CD8-positive, alpha-beta memory T cell (primary cell): Measurements from ENCODE around the gene KRTAP10-5. TPM values are rescaled to one million over a fixed set of nuclear protein-coding genes. Genes with fewer than 3 reads are reported as not detected.
"Not testable (repeated sequence)": the region's sequence is repeated elsewhere in the genome, so short reads cannot be mapped to it uniquely, and the experiment has no call there.

Experiments used
- CTCF ChIA-PET: fragments of 350-600 bp; sonication (Branson Sonifier 250); formaldehyde crosslinking; loops from one replicate; lab custom pipeline; 2021; ENCODE audit warnings: antibody characterized with exemption; lab: Charles Lee
- POLR2A ChIA-PET: fragments of 350-600 bp; sonication (Branson Sonifier 250); formaldehyde crosslinking; loops from one replicate; lab custom pipeline; 2021; ENCODE audit warnings: antibody characterized with exemption; lab: Charles Lee
- DNase-seq, 5 donors: peaks; one replicate each; pipeline versions ENCODE4 v3.0.0 to v3.0.0-alpha.2; 2020 to 2022; ENCODE audit warnings: mixed read lengths in 1 of 5
- H3K27ac ChIP-seq: one replicate; pipeline ENCODE4 v1.7.0; 2013; ENCODE audit warnings: low read depth, mild to moderate bottlenecking, low read length, moderate library complexity
- H3K27me3 ChIP-seq: 2 replicates; pipeline ENCODE4 v1.7.0; 2013; ENCODE audit warnings: low read length, mild to moderate bottlenecking; ENCODE audit not compliant: insufficient read depth, poor library complexity, severe bottlenecking
- H3K36me3 ChIP-seq: 2 replicates; pipeline ENCODE4 v1.7.0; 2013; ENCODE audit warnings: mild to moderate bottlenecking, low read length, moderate library complexity; ENCODE audit not compliant: insufficient read depth
- H3K4me1 ChIP-seq: 2 replicates; pipeline ENCODE4 v1.7.0; 2013; ENCODE audit warnings: mild to moderate bottlenecking, low read length, moderate library complexity; ENCODE audit not compliant: insufficient read depth
- H3K4me3 ChIP-seq: 2 replicates; pipeline ENCODE4 v1.7.0; 2013; ENCODE audit warnings: mild to moderate bottlenecking, low read length
- H3K9me3 ChIP-seq: 2 replicates; pipeline ENCODE4 v1.7.0; 2013; ENCODE audit warnings: mild to moderate bottlenecking, low read length
- H3K27ac Mint-ChIP-seq, 8 donors: one replicate each; pipeline ENCODE4 v1.8.0; 2020 to 2021; ENCODE audit warnings: mixed read lengths in 8 of 8, mild to moderate bottlenecking in 6 of 8, inconsistent platforms in 3 of 8, moderate library complexity in 3 of 8
- H3K27me3 Mint-ChIP-seq, 2 donors: one replicate each; pipeline ENCODE4 v1.8.0; 2020 to 2021; ENCODE audit warnings: mixed read lengths in 2 of 2, mild to moderate bottlenecking in 1 of 2, moderate library complexity in 1 of 2
- H3K36me3 Mint-ChIP-seq, 3 donors: one replicate each; pipeline ENCODE4 v1.8.0; 2020 to 2021; ENCODE audit warnings: mixed read lengths in 3 of 3, inconsistent platforms in 1 of 3, mild to moderate bottlenecking in 1 of 3
- H3K4me1 Mint-ChIP-seq, 3 donors: one replicate each; pipeline ENCODE4 v1.8.0; 2020 to 2021; ENCODE audit warnings: mixed read lengths in 3 of 3, inconsistent platforms in 1 of 3, mild to moderate bottlenecking in 1 of 3
- H3K4me3 Mint-ChIP-seq, 7 donors: one replicate each; pipeline ENCODE4 v1.8.0; 2020 to 2021; ENCODE audit warnings: mixed read lengths in 7 of 7, mild to moderate bottlenecking in 6 of 7, moderate library complexity in 4 of 7, inconsistent platforms in 2 of 7
- H3K9me3 Mint-ChIP-seq, 5 donors: one replicate each; pipeline ENCODE4 v1.8.0; 2020 to 2022; ENCODE audit warnings: mixed read lengths in 5 of 5, mild to moderate bottlenecking in 3 of 5, moderate library complexity in 2 of 5, inconsistent platforms in 1 of 5
- polyA plus RNA-seq: library from polyadenylated mRNA; unstranded; fragments of 300-500 nt; fragmentation: Illumina TruSeq; gene quantifications from one replicate; pipeline ENCODE4 v1.2.3, GENCODE V29; 2021
- total RNA-seq, 2 experiments: library from RNA; stranded (reverse); gene quantifications; one replicate each; pipeline ENCODE4 v1.2.3, GENCODE V29; 2021

KRTAP10-5 gene, protein sequence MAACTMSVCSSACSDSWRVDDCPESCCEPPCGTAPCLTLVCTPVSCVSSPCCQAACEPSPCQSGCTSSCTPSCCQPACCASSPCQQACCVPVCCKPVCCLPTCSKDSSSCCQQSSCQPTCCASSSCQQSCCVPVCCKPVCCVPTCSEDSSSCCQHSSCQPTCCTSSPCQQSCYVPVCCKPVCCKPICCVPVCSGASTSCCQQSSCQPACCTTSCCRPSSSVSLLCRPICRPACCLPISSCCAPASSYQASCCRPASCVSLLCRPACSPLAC
- not detected for total RNA-seq
- polyA plus RNA-seq: not detected

DNA sequence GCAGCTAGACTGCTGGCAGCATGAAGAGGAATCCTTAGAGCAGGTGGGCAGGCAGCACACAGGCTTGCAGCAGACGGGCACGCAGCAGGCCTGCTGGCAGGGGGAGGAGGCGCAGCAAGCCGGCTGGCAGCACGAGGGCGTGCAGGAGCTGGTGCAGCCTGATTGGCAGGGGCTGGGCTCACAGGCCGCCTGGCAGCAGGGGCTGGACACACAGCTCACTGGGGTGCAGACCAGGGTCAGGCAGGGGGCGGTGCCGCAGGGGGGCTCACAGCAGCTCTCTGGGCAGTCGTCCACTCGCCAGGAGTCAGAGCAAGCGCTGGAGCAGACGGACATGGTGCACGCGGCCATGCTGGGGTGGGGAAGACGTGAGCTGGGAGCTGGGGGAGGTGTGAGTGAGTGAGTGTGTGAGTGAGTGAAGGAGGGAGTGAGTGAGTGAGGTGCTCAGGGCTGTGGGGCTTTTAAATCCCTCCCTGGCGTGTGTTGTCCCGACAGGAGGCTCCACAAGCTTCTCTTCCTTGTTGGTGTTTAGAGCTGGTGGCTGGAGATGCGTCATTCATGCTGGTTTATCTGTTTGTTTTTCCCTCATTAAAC, at the start of gene KRTAP10-5:
Gene KRTAP10-5 (minus strand): TSS at position 374 of the 591 bp plus-strand sequence. CDS start 26 bp downstream, at position 348.
- H3K36me3 ChIP-seq, POLR2A ChIA-PET, H3K4me1 ChIP-seq, H3K9me3 ChIP-seq, H3K27me3 ChIP-seq, DNase-seq, H3K27ac ChIP-seq, H3K4me3 ChIP-seq, H3K4me3 Mint-ChIP-seq, H3K27ac Mint-ChIP-seq: not testable (repeated sequence)
- Mint-ChIP-seq H3K36me3 (peaks cover 0 to 35% (median 3%) of the 10 kb centered on the region in 3 donors), H3K4me1 (peaks cover 1 to 16% (median 14%) of the 10 kb centered on the region in 3 donors), H3K9me3 (peaks cover 19 to 46% (median 29%) of the 10 kb centered on the region in 5 donors), H3K27me3 (peaks cover 13 to 20% of the 10 kb centered on the region in 2 donors)
- CTCF ChIA-PET: interaction anchor here (0.8 to 1.2 kb wide), 2 partner anchors 38 to 70 kb away, joined by 3 to 4 read pairs; no protein-coding TSS in a partner anchor

DNA sequence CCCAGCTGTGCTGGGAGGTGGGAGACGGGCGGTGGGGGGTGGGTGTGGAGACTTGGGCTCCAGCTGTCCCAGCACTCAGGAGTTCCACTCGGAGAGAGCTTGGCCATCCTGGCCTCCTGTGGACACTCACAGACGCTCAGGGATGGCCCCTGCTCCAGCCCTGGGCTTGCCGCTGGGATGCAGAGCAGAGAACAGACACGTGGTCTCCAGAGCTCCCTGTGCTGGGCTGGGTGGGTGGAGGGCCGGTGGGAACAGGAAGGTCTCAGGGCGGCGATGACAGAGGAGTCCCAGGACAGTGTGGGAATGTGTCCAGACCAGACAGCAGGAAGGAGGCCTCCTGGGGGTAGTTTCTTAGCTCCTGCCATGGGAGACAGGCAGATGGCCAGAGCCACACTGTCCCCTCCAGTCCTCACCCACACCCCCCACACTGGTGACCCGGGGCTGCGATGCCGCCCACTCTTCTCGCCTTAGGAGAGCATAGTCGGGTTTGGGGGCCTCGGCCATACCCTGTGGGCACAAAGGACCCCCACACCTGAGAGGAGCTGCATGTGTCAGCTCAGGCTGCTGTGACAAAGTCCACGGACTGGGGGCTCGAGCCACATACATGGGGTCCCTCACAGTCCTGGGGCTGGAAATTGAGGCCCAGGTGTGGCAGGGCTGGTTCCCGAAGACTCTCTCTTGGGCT, 48.4 kb upstream of the KRTAP10-5 start:
- H3K27ac ChIP-seq: no peak overlapping the region
- no peaks in the 10 kb centered on the region for H3K9me3 ChIP-seq
- Mint-ChIP-seq H3K36me3 (peaks cover 7 to 40% (median 17%) of the 10 kb centered on the region in 3 donors), H3K9me3 (peaks cover 27 to 46% (median 40%) of the 10 kb centered on the region in 5 donors), H3K27me3 (no peaks in the 10 kb centered on the region), H3K4me1 (peaks cover 40 to 59% (median 43%) of the 10 kb centered on the region in 3 donors), H3K27ac (peak overlapping the region in 4 of 8 donors; percentile 10 to 70 (median 61)), H3K4me3 (peak overlapping the region in 1 of 7 donors; percentile 51)
- CTCF ChIA-PET: interaction anchor here (0.8 to 1.3 kb wide), 2 partner anchors 20 to 30 kb away, joined by 3 to 4 read pairs; no protein-coding TSS in a partner anchor
- peaks cover 30% of the 10 kb centered on the region for H3K4me1 ChIP-seq
- POLR2A ChIA-PET: interaction anchor here (0.5 kb wide), 1 partner anchor 618 kb away, joined by 4 read pairs; no protein-coding TSS in a partner anchor
- H3K4me3 ChIP-seq: no peak overlapping the region
- H3K27me3 ChIP-seq: no peaks in the 10 kb centered on the region
- no peak for DNase-seq
- H3K36me3 ChIP-seq: no peaks in the 10 kb centered on the region

DNA sequence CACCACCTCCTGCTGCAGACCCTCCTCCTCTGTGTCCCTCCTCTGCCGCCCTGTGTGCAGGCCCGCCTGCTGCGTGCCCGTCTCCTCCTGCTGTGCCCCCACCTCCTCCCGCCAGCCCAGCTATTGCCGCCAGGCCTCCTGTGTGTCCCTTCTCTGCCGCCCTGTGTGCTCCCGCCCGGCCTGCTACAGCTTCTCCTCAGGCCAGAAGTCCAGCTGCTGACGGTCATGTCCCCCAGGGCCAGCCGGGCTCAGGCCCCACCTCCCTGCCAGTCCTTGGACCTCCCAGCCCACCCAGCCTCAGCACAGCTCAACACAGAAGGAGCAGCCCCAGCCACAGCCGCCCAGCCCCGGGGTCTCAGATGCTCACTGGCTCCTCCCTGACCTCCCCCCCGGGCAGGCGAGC, 47.4 kb upstream of the KRTAP10-5 start:
- H3K9me3 ChIP-seq, H3K27me3 Mint-ChIP-seq, H3K27ac ChIP-seq, H3K36me3 ChIP-seq, CTCF ChIA-PET, DNase-seq, H3K4me3 ChIP-seq, H3K27me3 ChIP-seq: not testable (repeated sequence)
- peak overlapping the region in 1 of 7 donors; percentile 15 for H3K4me3 Mint-ChIP-seq
- POLR2A ChIA-PET: interaction anchor here (0.7 kb wide), 1 partner anchor 27 kb away, joined by 3 read pairs; the partner anchor contains the start of gene KRTAP12-4
- peaks cover 30% of the 10 kb centered on the region for H3K4me1 ChIP-seq
- peak overlapping the region in 4 of 8 donors; percentile 8 to 66 (median 46) for H3K27ac Mint-ChIP-seq
- H3K36me3 Mint-ChIP-seq: peaks cover 7 to 43% (median 20%) of the 10 kb centered on the region in 3 donors
- peaks cover 44 to 59% (median 46%) of the 10 kb centered on the region in 3 donors for H3K4me1 Mint-ChIP-seq
- H3K9me3 Mint-ChIP-seq: peaks cover 31 to 51% (median 45%) of the 10 kb centered on the region in 5 donors

DNA sequence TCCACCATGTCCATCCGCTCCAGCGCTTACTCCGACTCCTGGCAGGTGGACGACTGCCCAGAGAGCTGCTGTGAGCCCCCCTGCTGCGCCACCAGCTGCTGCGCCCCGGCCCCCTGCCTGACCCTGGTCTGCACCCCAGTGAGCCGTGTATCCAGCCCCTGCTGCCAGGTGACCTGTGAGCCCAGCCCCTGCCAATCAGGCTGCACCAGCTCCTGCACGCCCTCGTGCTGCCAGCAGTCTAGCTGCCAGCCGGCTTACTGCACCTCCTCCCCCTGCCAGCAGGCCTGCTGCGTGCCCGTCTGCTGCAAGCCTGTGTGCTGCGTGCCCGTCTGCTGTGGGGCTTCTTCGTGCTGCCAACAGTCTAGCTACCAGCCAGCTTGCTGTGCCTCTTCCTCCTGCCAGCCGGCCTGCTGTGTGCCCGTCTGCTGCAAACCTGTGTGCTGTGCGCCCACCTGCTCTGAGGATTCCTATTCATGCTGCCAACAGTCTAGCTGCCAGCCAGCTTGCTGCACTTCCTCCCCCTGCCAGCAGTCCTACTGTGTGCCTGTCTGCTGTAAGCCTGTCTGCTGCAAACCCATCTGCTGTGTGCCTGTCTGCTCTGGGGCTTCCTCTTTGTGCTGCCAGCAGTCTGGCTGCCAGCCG, 46.9 kb upstream of the KRTAP10-5 start:
- peak overlapping the region in 5 of 8 donors; percentile 29 to 83 (median 66) for H3K27ac Mint-ChIP-seq
- POLR2A ChIA-PET: interaction anchor here (0.7 kb wide), 1 partner anchor 27 kb away, joined by 3 read pairs; the partner anchor contains the start of gene KRTAP12-4
- H3K36me3 ChIP-seq, DNase-seq, H3K4me3 ChIP-seq, H3K27ac ChIP-seq, H3K27me3 Mint-ChIP-seq, H3K9me3 ChIP-seq, H3K27me3 ChIP-seq, CTCF ChIA-PET: not testable (repeated sequence)
- H3K4me1 Mint-ChIP-seq: peaks cover 44 to 59% (median 46%) of the 10 kb centered on the region in 3 donors
- peaks cover 9 to 46% (median 20%) of the 10 kb centered on the region in 3 donors for H3K36me3 Mint-ChIP-seq
- peaks cover 30% of the 10 kb centered on the region for H3K4me1 ChIP-seq
- H3K9me3 Mint-ChIP-seq: peaks cover 28 to 52% (median 46%) of the 10 kb centered on the region in 5 donors
- peak overlapping the region in 2 of 7 donors; percentile 15 to 22 for H3K4me3 Mint-ChIP-seq

DNA sequence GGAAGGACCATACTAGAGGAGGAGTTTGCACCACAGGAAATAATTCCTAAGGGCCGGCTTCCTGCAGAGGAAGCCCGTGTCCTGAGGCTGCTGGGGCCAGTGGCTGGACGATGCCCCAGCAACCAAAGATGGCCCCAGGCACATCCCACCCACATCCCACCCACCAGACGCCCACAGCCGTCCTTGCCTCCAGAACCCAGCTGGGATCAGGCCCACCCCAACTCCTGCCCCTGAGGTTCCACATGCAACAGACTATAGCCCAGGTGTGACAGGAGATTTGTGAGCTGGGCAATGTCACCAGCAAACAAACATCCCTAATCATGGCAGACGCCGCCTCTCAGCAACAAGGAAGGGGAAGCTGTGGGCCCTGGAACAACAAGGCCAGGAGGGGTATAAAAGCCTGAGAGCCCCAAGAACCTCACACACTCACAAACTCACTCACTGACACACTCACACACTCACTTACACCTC, 46.3 kb upstream of the KRTAP10-5 start, which contains the start of gene KRTAP10-9:
Gene KRTAP10-9 (plus strand): TSS at position 421 of the 471 bp plus-strand sequence. CDS start 79 bp downstream, outside the sequence.
- no peak for DNase-seq
- Histone ChIP-seq H3K27ac (no peak within 1 kb of the TSS), H3K9me3 (peaks cover 7% of the 10 kb centered on the region), H3K36me3 (no peaks in the 10 kb centered on the region), H3K4me3 (no peak within 1 kb of the TSS), H3K4me1 (peaks cover 30% of the 10 kb centered on the region), H3K27me3 (no peaks in the 10 kb centered on the region)
- H3K27me3 Mint-ChIP-seq: no peaks in the 10 kb centered on the region
- ChIA-PET CTCF (interaction anchor here (0.9 kb wide), 1 partner anchor 31 kb away, joined by 3 read pairs; the partner anchor contains the start of gene KRTAP12-3), POLR2A (no interaction called here)
- H3K4me1 Mint-ChIP-seq: peaks cover 44 to 59% (median 46%) of the 10 kb centered on the region in 3 donors
- H3K4me3 Mint-ChIP-seq: peak within 1 kb of the TSS in 6 of 7 donors; percentile 10 to 72 (median 55)
- H3K9me3 Mint-ChIP-seq: peaks cover 22 to 48% (median 43%) of the 10 kb centered on the region in 5 donors
- peak within 1 kb of the TSS in 6 of 8 donors; percentile 54 to 85 (median 80) for H3K27ac Mint-ChIP-seq
- H3K36me3 Mint-ChIP-seq: peaks cover 8 to 44% (median 18%) of the 10 kb centered on the region in 3 donors

DNA sequence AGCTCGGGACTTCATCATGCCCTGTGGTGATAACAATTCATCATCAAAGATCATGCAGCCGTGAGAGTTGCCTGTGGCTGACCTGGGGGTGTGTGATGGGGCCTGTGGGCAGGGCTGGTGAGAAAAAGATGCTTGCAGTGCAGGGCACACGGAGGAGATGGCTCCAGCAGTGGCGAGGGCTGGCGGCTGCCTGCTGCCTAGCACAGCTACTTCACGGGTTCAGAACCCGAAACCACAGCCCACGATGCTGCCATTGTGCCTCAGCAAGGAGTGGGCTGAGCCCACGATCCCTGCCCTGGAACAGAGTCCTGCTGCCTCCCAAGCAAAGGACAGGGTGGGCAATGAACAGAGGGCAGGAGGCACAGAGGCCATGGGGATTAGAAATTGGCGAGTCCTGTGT, 45.9 kb upstream of the KRTAP10-5 start:
- H3K9me3 Mint-ChIP-seq: peaks cover 20 to 44% (median 40%) of the 10 kb centered on the region in 5 donors
- H3K36me3 ChIP-seq: no peaks in the 10 kb centered on the region
- peak overlapping the region in 6 of 7 donors; percentile 10 to 72 (median 55) for H3K4me3 Mint-ChIP-seq
- peak overlapping the region in 6 of 8 donors; percentile 54 to 85 (median 78) for H3K27ac Mint-ChIP-seq
- peaks cover 30% of the 10 kb centered on the region for H3K4me1 ChIP-seq
- ChIA-PET POLR2A (no interaction called here), CTCF (interaction anchor here (0.9 to 2.1 kb wide), 3 partner anchors 31 to 116 kb away, joined by 3 to 7 read pairs (median 3); partner anchors contain the start of gene KRTAP12-3)
- H3K9me3 ChIP-seq: peaks cover 7% of the 10 kb centered on the region
- H3K27ac ChIP-seq: no peak overlapping the region
- H3K27me3 ChIP-seq: no peaks in the 10 kb centered on the region
- DNase-seq: peak in 2 of 5 donors; percentile 13 to 47
- peaks cover 7 to 42% (median 15%) of the 10 kb centered on the region in 3 donors for H3K36me3 Mint-ChIP-seq
- no peak overlapping the region for H3K4me3 ChIP-seq
- H3K4me1 Mint-ChIP-seq: peaks cover 44 to 58% (median 46%) of the 10 kb centered on the region in 3 donors
- no peaks in the 10 kb centered on the region for H3K27me3 Mint-ChIP-seq

DNA sequence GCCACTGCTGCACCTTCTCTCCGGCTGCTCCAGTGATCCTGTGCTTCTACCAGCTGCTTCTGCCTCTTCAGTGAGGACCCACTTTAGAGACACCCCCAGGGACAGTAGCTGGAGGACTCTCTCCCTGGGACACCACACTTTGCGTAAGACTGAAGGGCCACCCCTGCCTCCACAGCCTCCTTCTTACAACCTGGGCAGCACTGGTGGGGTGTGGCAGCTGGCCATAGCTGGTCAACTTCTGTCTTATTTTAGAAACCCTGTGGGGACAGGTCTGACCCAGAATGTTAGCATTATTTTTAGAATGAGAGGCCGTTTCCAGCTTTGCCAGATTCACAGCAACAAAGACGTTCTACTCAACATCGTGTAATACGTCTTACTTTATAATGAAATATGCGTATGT, 45.4 kb upstream of the KRTAP10-5 start:
- H3K4me1 Mint-ChIP-seq: peaks cover 40 to 53% (median 41%) of the 10 kb centered on the region in 3 donors
- H3K27me3 Mint-ChIP-seq: no peaks in the 10 kb centered on the region
- H3K27me3 ChIP-seq: no peaks in the 10 kb centered on the region
- no peak overlapping the region for H3K27ac ChIP-seq
- peaks cover 7% of the 10 kb centered on the region for H3K9me3 ChIP-seq
- no peak overlapping the region for H3K4me3 ChIP-seq
- ChIA-PET POLR2A (no interaction called here), CTCF (interaction anchor here (0.9 to 2.1 kb wide), 3 partner anchors 32 to 115 kb away, joined by 3 to 7 read pairs (median 3); partner anchors contain the start of gene KRTAP12-3)
- peak overlapping the region in 2 of 7 donors; percentile 34 to 54 for H3K4me3 Mint-ChIP-seq
- H3K27ac Mint-ChIP-seq: peak overlapping the region in 3 of 8 donors; percentile 66 to 85 (median 72)
- H3K9me3 Mint-ChIP-seq: peaks cover 18 to 43% (median 36%) of the 10 kb centered on the region in 5 donors
- peaks cover 30% of the 10 kb centered on the region for H3K4me1 ChIP-seq
- H3K36me3 ChIP-seq: no peaks in the 10 kb centered on the region
- peaks cover 5 to 39% (median 13%) of the 10 kb centered on the region in 3 donors for H3K36me3 Mint-ChIP-seq
- DNase-seq: no peak
